ENCODE results near the gene CNGA2.

The CNGA2 gene

GRCh38 chrX:151752847-151753246 lies 18.3 kb downstream of the CNGA2 start:
- no peak for TF ChIP-seq ZNF274 (IDR thresholded peaks at IDR 0.05; ENCODE audit: low read depth, low read length)
- H3K4me3 ChIP-seq (ENCODE audit: low read length): no peak overlapping the region

GRCh38 chrX:151753313-151754046 lies 18.9 kb downstream of the CNGA2 start:
- H3K4me3 ChIP-seq (ENCODE audit: low read length): no peak overlapping the region
- TF ChIP-seq ZNF274 (IDR thresholded peaks at IDR 0.05; ENCODE audit: low read depth, low read length): no peak

GRCh38 chrX:151754047-151754429 lies 19.5 kb downstream of the CNGA2 start:
- no peak for TF ChIP-seq ZNF274 (IDR thresholded peaks at IDR 0.05; ENCODE audit: low read depth, low read length)
- H3K4me3 ChIP-seq (ENCODE audit: low read length): no peak overlapping the region

- no peak for TF ChIP-seq ZNF274 (IDR thresholded peaks at IDR 0.05; ENCODE audit: low read depth, low read length)
These were observed 20.2 kb downstream of the CNGA2 start for GRCh38 chrX:151754641-151755215.

GRCh38 chrX:151759041-151759708 lies 24.6 kb downstream of the CNGA2 start:
- H3K4me3 ChIP-seq (ENCODE audit: low read length): no peak overlapping the region
- no peak for TF ChIP-seq ZNF274 (IDR thresholded peaks at IDR 0.05; ENCODE audit: low read depth, low read length)

More at GRCh38 chrX:151754641-151755215, 20.2 kb downstream of the CNGA2 start:
- no peak overlapping the region for H3K4me3 ChIP-seq (ENCODE audit: low read length)

- no peak for TF ChIP-seq ZNF274 (IDR thresholded peaks at IDR 0.05; ENCODE audit: low read depth, low read length)
- no peak overlapping the region for H3K4me3 ChIP-seq (ENCODE audit: low read length)
These were observed 28.3 kb downstream of the CNGA2 start for GRCh38 chrX:151762802-151763201.

- no peak for TF ChIP-seq ZNF274 (IDR thresholded peaks at IDR 0.05; ENCODE audit: low read depth, low read length)
These were observed 29.2 kb downstream of the CNGA2 start for GRCh38 chrX:151763711-151764110.

GRCh38 chrX:151765026-151765425 lies 30.5 kb downstream of the CNGA2 start:
- no peak overlapping the region for H3K4me3 ChIP-seq (ENCODE audit: low read length)
- no peak for TF ChIP-seq ZNF274 (IDR thresholded peaks at IDR 0.05; ENCODE audit: low read depth, low read length)

More at GRCh38 chrX:151763711-151764110, 29.2 kb downstream of the CNGA2 start:
- no peak overlapping the region for H3K4me3 ChIP-seq (ENCODE audit: low read length)

- no peak for TF ChIP-seq ZNF274 (IDR thresholded peaks at IDR 0.05; ENCODE audit: low read depth, low read length)
These were observed 37.2 kb downstream of the CNGA2 start for GRCh38 chrX:151771726-151772125.

GRCh38 chrX:151773434-151773833 lies 38.9 kb downstream of the CNGA2 start:
- no peak for TF ChIP-seq ZNF274 (IDR thresholded peaks at IDR 0.05; ENCODE audit: low read depth, low read length)
- H3K4me3 ChIP-seq (ENCODE audit: low read length): no peak overlapping the region

More at GRCh38 chrX:151771726-151772125, 37.2 kb downstream of the CNGA2 start:
- no peak overlapping the region for H3K4me3 ChIP-seq (ENCODE audit: low read length)

GRCh38 chrX:151774421-151774820 lies 39.9 kb downstream of the CNGA2 start:
- H3K4me3 ChIP-seq (ENCODE audit: low read length): no peak overlapping the region
- TF ChIP-seq ZNF274 (IDR thresholded peaks at IDR 0.05; ENCODE audit: low read depth, low read length): no peak

- H3K4me3 ChIP-seq (ENCODE audit: low read length): no peak overlapping the region
- TF ChIP-seq ZNF274 (IDR thresholded peaks at IDR 0.05; ENCODE audit: low read depth, low read length): no peak
These were observed 41.7 kb downstream of the CNGA2 start for GRCh38 chrX:151776181-151776731.

GRCh38 chrX:151776936-151777335 lies 42.4 kb downstream of the CNGA2 start:
- no peak for TF ChIP-seq ZNF274 (IDR thresholded peaks at IDR 0.05; ENCODE audit: low read depth, low read length)
- no peak overlapping the region for H3K4me3 ChIP-seq (ENCODE audit: low read length)

GRCh38 chrX:151779258-151779657 lies 44.7 kb downstream of the CNGA2 start:
- TF ChIP-seq ZNF274 (IDR thresholded peaks at IDR 0.05; ENCODE audit: low read depth, low read length): no peak
- no peak overlapping the region for H3K4me3 ChIP-seq (ENCODE audit: low read length)

- no peak overlapping the region for H3K4me3 ChIP-seq (ENCODE audit: low read length)
- no peak for TF ChIP-seq ZNF274 (IDR thresholded peaks at IDR 0.05; ENCODE audit: low read depth, low read length)
These were observed 46.1 kb downstream of the CNGA2 start for GRCh38 chrX:151780621-151781020.
